Measurements from ENCODE around the gene TRAF5.
"Not testable (repeated sequence)": the region's sequence is repeated elsewhere in the genome, so short reads cannot be mapped to it uniquely, and the experiment has no call there.

TRAF5 gene

GRCh38 chr1:211347077-211347844 is 20.6 kb downstream of the TRAF5 start:
- DNase-seq (ENCODE audit: low read depth, low spot score), result no peak

GRCh38 chr1:211348547-211348946 is 21.9 kb downstream of the TRAF5 start:
- no peak for DNase-seq (ENCODE audit: low read depth, low spot score)

GRCh38 chr1:211349741-211350140 is 23.1 kb downstream of the TRAF5 start:
- no peak for DNase-seq (ENCODE audit: low read depth, low spot score)

- DNase-seq (ENCODE audit: low read depth, low spot score), result not testable (repeated sequence)
Observed at GRCh38 chr1:211352055-211352454, 25.4 kb downstream of the TRAF5 start.

- no peak for DNase-seq (ENCODE audit: low read depth, low spot score)
Observed at GRCh38 chr1:211352465-211352864, 25.8 kb downstream of the TRAF5 start.

GRCh38 chr1:211352985-211353515 is 26.4 kb downstream of the TRAF5 start:
- DNase-seq (ENCODE audit: low read depth, low spot score), result no peak

- no peak for DNase-seq (ENCODE audit: low read depth, low spot score)
Observed at GRCh38 chr1:211353562-211354212, 27.1 kb downstream of the TRAF5 start.

- no peak for DNase-seq (ENCODE audit: low read depth, low spot score)
Observed at GRCh38 chr1:211355873-211356272, 29.2 kb downstream of the TRAF5 start.

GRCh38 chr1:211356723-211357407 is 30.2 kb downstream of the TRAF5 start:
- DNase-seq (ENCODE audit: low read depth, low spot score), result no peak

GRCh38 chr1:211358685-211359084 is 32.1 kb downstream of the TRAF5 start:
- no peak for DNase-seq (ENCODE audit: low read depth, low spot score)

- DNase-seq (ENCODE audit: low read depth, low spot score), result no peak
Observed at GRCh38 chr1:211359876-211360275, 33.2 kb downstream of the TRAF5 start.

- DNase-seq (ENCODE audit: low read depth, low spot score), result no peak
Observed at GRCh38 chr1:211361202-211361601, 34.6 kb downstream of the TRAF5 start.

- DNase-seq (ENCODE audit: low read depth, low spot score), result no peak
Observed at GRCh38 chr1:211369640-211370039, 43.0 kb downstream of the TRAF5 start.

- DNase-seq (ENCODE audit: low read depth, low spot score), result no peak
Observed at GRCh38 chr1:211370669-211371068, 44.0 kb downstream of the TRAF5 start.

- DNase-seq (ENCODE audit: low read depth, low spot score), result no peak
Observed at GRCh38 chr1:211371406-211372105, 44.9 kb downstream of the TRAF5 start.

- DNase-seq (ENCODE audit: low read depth, low spot score), result no peak
Observed at GRCh38 chr1:211372463-211372862, 45.8 kb downstream of the TRAF5 start.

- DNase-seq (ENCODE audit: low read depth, low spot score), result no peak
Observed at GRCh38 chr1:211375146-211375818, 48.6 kb downstream of the TRAF5 start.

- DNase-seq (ENCODE audit: low read depth, low spot score), result no peak
Observed at GRCh38 chr1:211375949-211376348, 49.3 kb downstream of the TRAF5 start.

- no peak for DNase-seq (ENCODE audit: low read depth, low spot score)
Observed at GRCh38 chr1:211376807-211377470, 50.3 kb downstream of the TRAF5 start.

GRCh38 chr1:211377539-211378450 is 51.2 kb downstream of the TRAF5 start:
- no peak for DNase-seq (ENCODE audit: low read depth, low spot score)
